ENCODE data around the gene TMEM143.

The TMEM143 gene

GRCh38 chr19:48350856-48351255 is 12.9 kb downstream of the TMEM143 start:
- TF ChIP-seq EZH2phosphoT487 (IDR thresholded peaks at IDR 0.05; ENCODE audit: borderline replicate concordance, low read length) (no peak), CTCF (IDR thresholded peaks at IDR 0.05; ENCODE audit: low read depth, low read length, poor library complexity, severe bottlenecking) (no peak)
- Histone ChIP-seq H3F3A (ENCODE audit: control insufficient read depth, insufficient read depth) (no peaks in the 10 kb centered on the region), H3K36me3 (ENCODE audit: control insufficient read depth, low read length) (no peaks in the 10 kb centered on the region), H3K27ac (ENCODE audit: low read depth, low read length) (no peak overlapping the region), H3K4me3 (ENCODE audit: low read length) (no peak overlapping the region), H3K79me2 (ENCODE audit: control insufficient read depth, low read length) (no peaks in the 10 kb centered on the region), H3K9me2 (replicated peaks; ENCODE audit: control insufficient read depth, low read length) (no peaks in the 10 kb centered on the region), H3K4me2 (ENCODE audit: low read length) (no peak overlapping the region), H3K4me1 (ENCODE audit: control insufficient read depth, low read length) (no peaks in the 10 kb centered on the region), H3K9me3 (ENCODE audit: control insufficient read depth, insufficient read depth, low read length) (no peaks in the 10 kb centered on the region), H3K27me3 (ENCODE audit: control insufficient read depth, low read length) (no peaks in the 10 kb centered on the region), H4K20me1 (ENCODE audit: control insufficient read depth, insufficient read depth, low read depth, low read length) (0 out of 2 replicates have a peak, but pooled peaks cover 4% of the 10 kb centered on the region)

- Histone ChIP-seq H3K27ac (ENCODE audit: low read depth, low read length) (no peak overlapping the region), H3K27me3 (ENCODE audit: control insufficient read depth, low read length) (no peaks in the 10 kb centered on the region), H3K4me3 (ENCODE audit: low read length) (no peak overlapping the region), H3F3A (ENCODE audit: control insufficient read depth, insufficient read depth) (no peaks in the 10 kb centered on the region), H3K4me1 (ENCODE audit: control insufficient read depth, low read length) (no peaks in the 10 kb centered on the region), H4K20me1 (ENCODE audit: control insufficient read depth, insufficient read depth, low read depth, low read length) (0 out of 2 replicates have a peak, but pooled peaks cover 4% of the 10 kb centered on the region), H3K36me3 (ENCODE audit: control insufficient read depth, low read length) (no peaks in the 10 kb centered on the region), H3K4me2 (ENCODE audit: low read length) (no peak overlapping the region), H3K9me3 (ENCODE audit: control insufficient read depth, insufficient read depth, low read length) (no peaks in the 10 kb centered on the region), H3K9me2 (replicated peaks; ENCODE audit: control insufficient read depth, low read length) (no peaks in the 10 kb centered on the region), H3K79me2 (ENCODE audit: control insufficient read depth, low read length) (no peaks in the 10 kb centered on the region)
- TF ChIP-seq EZH2phosphoT487 (IDR thresholded peaks at IDR 0.05; ENCODE audit: borderline replicate concordance, low read length) (no peak), CTCF (IDR thresholded peaks at IDR 0.05; ENCODE audit: low read depth, low read length, poor library complexity, severe bottlenecking) (no peak)
Observed at GRCh38 chr19:48348737-48349136, 15.0 kb downstream of the TMEM143 start.

- no peaks in the 10 kb centered on the region for H3F3A ChIP-seq (ENCODE audit: control insufficient read depth, insufficient read depth)
- no peaks in the 10 kb centered on the region for H3K27me3 ChIP-seq (ENCODE audit: control insufficient read depth, low read length)
- H3K4me2 ChIP-seq (ENCODE audit: low read length): no peak overlapping the region
- H3K79me2 ChIP-seq (ENCODE audit: control insufficient read depth, low read length): no peaks in the 10 kb centered on the region
- no peaks in the 10 kb centered on the region for H3K36me3 ChIP-seq (ENCODE audit: control insufficient read depth, low read length)
- H4K20me1 ChIP-seq (ENCODE audit: control insufficient read depth, insufficient read depth, low read depth, low read length): 0 out of 2 replicates have a peak, but pooled peaks cover 4% of the 10 kb centered on the region
- H3K9me3 ChIP-seq (ENCODE audit: control insufficient read depth, insufficient read depth, low read length): no peaks in the 10 kb centered on the region
- H3K4me3 ChIP-seq (ENCODE audit: low read length): no peak overlapping the region
- no peaks in the 10 kb centered on the region for H3K9me2 ChIP-seq (replicated peaks; ENCODE audit: control insufficient read depth, low read length)
- H3K27ac ChIP-seq (ENCODE audit: low read depth, low read length): no peak overlapping the region
- TF ChIP-seq CTCF (IDR thresholded peaks at IDR 0.05; ENCODE audit: low read depth, low read length, poor library complexity, severe bottlenecking): no peak
- no peak for TF ChIP-seq EZH2phosphoT487 (IDR thresholded peaks at IDR 0.05; ENCODE audit: borderline replicate concordance, low read length)
- H3K4me1 ChIP-seq (ENCODE audit: control insufficient read depth, low read length): no peaks in the 10 kb centered on the region
Observed at GRCh38 chr19:48348045-48348444, 15.7 kb downstream of the TMEM143 start.
